Activated T-helper 1 cell treated with Interleukin-2 at 50 U/mL for 16 hours (primary cell): ENCODE data around the gene FMNL2.

Experiments used
- DNase-seq: peaks from one replicate; pipeline ENCODE4 v3.0.0-alpha.2; 2020; ENCODE audit warnings: low read depth

Gene FMNL2

DNA sequence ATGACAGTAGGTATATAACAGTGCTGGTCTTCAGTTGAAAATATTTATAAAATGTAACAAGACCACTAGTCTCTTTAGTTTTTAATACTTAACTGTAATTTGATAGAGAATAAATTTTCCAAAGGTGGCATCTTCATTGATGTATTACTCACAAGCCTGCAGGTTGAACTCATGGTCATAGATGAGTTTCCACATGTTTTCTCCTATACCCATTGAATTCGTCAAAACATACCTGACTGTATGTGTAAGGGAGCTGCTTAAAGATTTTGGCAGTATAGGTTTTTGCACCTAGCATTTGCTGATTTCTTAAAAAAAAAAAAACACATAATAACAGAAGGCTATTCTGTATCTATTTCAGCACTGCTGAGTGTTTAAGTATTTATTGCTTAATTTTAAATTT lies 112.9 kb downstream of the FMNL2 start:
- no peak for DNase-seq

DNA sequence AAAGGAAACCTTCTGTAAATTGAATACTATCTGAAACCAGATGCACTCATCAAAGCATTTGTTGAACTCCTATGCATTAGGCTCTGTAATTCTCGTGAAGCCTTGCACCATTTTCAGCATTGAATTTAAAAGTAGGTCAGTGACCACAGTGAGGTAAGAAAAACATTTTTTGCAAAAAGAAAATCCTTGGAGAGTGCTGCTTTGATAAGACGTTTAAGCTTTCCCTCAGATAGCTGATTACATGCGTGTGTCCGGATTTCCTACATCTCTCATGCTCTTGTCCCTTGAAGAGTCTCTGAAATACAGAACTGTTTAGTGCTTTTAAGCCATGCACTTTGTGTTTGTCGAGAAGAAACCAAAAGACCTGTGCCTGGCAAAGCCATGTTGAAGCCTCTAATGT lies 113.6 kb downstream of the FMNL2 start:
- DNase-seq = no peak

DNA sequence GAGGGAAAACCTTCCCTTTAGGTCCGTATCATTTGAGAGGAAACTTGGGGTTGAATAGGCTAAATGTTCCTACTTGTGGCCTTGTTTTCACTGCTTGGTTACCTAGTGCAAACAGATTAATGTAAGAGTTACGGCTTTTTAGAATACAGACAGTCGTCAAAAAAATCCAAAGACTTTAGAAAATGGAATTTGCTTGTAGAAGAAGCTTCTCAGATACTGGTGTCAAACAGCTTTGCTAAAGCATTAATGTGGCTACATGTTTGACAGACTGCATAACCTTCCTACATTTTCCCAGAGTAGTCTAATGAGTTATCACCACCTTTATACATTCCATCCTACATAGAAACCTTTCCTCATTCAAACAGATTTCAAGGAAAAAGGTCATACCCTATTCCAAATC lies 114.6 kb downstream of the FMNL2 start:
- no peak for DNase-seq

DNA sequence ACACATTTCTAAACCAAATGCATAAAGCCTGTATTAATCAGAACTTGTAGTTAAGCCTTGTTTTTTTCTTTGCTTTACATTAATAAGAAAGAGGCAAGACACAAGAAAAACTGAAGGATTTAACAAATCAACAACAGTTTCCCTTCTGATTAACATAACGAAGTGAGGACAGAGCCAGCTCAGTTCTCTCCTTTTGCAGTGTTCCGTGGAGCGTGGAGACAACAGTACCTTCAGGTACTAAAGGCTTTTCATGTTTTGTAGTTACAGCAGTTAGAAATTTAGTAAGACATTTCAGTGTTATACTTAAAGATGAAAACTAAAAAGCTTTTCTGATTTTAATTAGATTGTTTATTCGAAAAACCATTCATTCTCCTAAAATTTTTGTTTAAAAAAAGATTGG lies 115.2 kb downstream of the FMNL2 start:
- DNase-seq = no peak

- DNase-seq = no peak
These were observed 117.4 kb downstream of the FMNL2 start for GRCh38 chr2:152452256-152452973.

DNA sequence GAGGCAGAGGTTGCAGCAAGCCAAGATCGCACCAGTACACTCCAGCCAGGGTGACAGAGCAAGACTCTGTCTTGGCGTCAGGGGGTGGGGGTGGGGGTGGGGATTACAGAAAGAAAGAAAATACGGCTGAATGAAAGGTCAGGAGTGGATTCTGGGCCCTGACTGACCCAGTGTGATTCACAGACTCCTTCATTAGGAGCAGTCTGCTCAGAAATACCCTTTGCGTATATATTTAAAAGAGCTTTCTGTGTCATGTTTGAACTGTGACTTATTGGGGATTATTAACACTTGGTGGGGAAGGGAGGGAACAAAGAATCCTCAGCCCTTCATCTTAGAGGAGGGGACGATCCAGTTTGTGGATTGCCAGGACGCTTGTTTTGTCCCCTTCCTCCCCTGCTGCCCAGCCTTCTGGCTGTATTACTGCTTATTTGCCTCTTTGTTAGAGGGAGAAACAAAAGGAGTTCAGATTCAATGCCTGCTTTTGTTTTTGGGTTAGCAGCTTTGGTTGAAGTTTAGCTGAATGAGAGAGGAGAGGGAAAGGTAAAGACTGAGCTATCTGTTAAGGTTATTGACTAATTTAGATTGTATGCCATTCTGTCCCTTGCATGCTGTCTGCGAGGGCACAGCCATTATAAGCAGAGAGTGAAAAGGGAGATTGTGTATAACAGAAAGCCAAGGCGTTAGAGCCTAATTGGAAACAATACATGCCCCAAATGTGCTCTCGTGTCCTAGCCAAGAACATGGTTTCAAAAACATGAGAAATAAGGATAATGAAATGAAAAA lies 118.3 kb downstream of the FMNL2 start:
- DNase-seq = no peak

GRCh38 chr2:152454371-152454770 lies 119.4 kb downstream of the FMNL2 start:
- no peak for DNase-seq

DNA sequence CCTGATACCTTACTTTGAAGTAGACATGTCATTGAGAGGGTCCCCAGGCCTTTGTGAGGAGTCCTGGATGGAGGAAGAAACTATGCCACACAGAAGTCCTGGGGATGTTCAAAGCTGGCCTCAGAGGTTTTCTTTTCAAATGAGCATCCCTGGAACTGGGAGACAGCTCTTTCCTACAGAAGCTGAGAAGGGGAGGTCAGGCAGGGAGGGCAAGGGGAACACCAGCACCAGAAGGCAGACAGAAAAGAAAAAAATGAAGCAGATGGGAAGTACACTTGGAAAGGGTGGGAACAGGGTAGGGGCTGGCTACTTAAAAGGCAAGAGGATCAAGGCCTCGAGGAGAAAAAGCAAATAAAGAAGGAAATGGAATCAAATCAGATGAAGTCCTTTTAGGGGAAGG lies 120.0 kb downstream of the FMNL2 start:
- DNase-seq = no peak

GRCh38 chr2:152455738-152456137 lies 120.8 kb downstream of the FMNL2 start:
- no peak for DNase-seq

- no peak for DNase-seq
These were observed 121.3 kb downstream of the FMNL2 start for GRCh38 chr2:152456262-152456661.

DNA sequence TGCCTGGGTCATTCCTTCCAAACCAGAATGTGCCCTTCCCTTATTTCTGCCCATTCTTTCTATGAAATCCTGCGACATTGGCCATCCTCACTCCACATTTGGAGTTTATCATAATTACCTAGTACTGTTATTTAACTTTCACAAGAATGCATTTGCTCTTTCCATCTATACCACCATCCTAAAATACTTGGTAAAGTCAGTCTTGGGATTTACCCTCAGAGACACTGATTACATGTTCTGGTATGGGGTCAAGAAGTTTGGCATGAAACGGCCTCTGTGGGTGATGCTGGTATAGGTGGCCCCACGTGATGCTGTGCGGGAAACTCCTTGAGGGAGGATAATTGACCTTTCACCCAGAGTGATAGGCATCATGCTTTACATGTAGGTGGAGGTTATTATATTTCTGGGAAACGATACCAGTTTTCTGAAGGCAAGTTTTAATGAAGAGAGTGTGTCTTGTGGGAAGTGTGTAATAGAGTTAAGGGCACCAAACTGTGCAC lies 123.5 kb downstream of the FMNL2 start:
- no peak for DNase-seq

GRCh38 chr2:152459091-152459490 lies 124.1 kb downstream of the FMNL2 start:
- DNase-seq = no peak

DNA sequence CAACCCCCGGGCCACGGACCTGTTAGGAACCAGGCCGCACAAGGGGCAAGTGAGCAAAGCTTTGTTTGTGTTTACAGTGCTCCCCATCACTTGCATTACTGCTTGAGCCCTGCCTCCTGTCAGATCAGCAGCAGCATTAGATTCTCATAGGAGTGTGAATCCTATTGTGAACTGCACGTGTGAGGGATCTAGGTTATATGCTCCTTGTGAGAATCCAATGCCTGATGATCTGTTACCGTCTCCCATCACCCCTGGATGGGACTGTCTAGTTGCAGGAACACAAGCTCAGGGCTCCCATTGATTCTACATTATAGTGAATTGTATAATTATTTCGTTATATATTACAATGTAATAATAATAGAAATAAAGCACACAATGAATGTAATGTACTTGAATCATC lies 125.6 kb downstream of the FMNL2 start:
- DNase-seq = no peak

- DNase-seq = no peak
These were observed 127.1 kb downstream of the FMNL2 start for GRCh38 chr2:152462120-152462519.

GRCh38 chr2:152462779-152463178 lies 127.8 kb downstream of the FMNL2 start:
- DNase-seq = no peak

DNA sequence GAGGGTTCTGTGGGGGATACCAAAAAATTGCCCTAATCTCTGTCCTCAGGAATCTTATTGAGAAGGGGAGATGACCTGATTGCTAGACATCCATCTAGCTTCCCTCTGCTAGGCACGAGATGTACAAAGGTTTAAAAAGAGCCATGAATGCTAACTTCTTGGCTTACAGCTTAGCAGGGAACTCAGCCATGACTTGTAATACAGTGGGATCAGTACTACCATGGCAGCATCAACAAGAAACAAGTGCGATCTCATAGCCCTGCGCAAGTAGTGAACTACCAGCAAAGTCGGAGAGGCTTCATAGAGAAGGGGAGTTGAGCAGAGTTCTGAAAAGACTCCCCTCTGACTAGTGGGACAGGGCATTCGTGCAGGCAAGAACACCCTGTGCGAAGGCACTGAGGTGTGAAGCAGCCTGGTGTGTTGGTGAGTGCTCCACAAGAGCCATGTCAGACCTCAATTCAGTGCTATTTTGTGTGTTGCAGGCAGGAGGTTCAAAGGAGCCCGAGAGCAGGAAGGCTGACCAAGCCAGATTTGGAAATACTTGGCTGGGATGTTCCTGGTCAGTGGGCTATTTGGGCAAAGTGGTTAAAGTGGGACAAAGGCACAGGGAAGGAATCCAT lies 130.0 kb downstream of the FMNL2 start:
- DNase-seq = no peak

DNA sequence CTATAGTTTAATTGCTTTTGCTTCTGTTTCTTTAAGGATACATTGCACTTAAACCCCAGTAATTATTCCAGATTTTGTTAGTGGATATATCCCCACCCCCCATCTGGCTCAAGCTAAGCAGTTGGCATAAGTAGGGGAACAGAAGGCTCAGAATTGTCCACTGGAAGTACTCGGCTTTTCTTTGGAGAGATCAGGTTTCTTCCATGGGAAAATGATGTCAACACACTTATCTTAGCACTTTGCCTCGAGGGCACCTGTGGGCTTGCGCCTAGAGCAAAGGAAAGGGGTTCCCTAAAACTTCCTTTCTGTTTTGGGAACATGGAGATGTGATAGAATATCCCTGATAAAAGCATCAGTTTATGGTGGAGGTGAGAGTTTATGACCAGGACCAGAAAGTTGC lies 130.6 kb downstream of the FMNL2 start:
- DNase-seq = no peak

DNA sequence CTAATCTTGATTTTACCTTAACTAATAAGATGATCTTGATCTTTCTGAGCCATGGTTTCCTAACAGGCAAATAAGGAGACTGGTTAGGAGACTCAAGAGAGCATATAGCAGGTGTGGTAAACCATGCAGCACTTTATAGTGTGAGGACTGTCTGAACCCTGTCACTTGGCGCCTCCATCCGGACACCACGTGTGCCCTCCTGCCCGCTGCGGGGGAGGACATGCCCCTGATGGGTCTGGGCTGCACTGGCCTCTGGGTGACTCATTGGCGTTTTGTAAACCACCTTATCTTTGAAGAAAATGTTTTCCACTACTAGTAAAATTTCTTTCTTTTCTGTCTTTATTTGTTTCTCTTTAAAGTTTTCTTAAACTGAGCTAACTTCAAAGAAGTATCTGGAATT lies 131.1 kb downstream of the FMNL2 start:
- DNase-seq = no peak

DNA sequence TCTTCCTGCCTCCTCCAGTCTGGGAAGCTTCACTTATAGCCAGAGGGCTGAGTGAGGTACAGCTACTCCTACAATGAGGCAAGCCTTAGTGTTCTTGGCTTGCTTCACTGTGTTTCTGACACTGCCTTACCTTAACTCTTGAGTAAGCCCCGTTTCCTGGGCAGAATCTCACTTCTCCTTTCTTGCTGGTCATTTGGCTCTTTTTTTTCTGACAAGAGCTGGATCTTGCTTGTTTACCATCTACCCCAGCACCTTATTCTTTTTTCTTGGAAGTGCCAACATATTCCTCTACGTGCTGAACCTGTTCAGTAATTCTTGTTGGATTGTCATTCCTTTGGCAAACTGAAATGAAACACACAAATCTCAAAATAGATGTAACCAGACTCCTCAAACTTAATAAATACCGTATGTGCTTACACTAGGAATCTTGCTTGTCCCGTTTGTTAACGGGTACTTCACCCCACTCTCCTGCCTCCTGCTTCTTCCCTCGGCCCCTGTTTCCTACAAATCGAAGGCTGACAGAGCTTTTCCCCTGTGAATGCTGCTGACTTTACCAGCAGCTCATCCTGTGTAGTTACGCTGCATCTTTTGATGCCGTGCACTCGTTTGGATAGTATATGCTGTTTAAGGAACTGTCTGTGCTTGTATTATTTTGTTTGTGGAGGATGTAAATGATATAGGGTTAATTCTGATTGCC lies 132.2 kb downstream of the FMNL2 start:
- no peak for DNase-seq

DNA sequence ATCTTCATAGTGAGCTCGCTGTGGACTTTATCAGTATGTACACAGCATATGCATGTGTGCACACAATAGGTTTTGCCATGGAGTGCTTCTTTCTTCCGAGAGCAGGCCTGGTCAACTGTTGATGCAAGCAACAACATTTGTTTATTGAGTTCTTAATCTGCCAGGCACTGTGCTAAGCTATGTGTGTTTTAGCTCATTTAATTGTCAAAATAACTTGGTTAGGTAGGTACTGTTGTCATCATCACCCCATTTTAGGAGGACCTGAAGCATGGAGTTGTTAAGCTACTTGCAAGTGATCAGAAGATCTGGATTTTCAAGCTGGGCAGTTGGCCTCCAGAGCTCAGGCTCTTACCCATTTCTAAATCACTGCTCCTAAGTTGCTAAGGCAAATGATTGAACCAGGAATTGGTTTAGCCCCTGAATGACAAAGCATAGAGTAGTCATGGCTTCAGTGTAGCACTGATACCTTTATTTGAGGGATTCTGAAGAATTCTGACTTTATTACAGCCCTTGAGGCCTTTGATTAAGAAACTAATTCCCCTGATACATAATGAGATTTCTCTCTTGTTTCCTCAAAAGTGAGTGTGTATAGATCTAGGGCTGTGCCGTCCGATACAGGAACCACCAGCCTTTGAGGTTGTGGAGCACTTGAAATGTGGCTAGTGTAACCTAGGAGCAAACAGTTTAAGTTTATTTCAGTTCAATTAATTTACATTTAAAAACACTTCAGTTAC lies 132.9 kb downstream of the FMNL2 start:
- no peak for DNase-seq

DNA sequence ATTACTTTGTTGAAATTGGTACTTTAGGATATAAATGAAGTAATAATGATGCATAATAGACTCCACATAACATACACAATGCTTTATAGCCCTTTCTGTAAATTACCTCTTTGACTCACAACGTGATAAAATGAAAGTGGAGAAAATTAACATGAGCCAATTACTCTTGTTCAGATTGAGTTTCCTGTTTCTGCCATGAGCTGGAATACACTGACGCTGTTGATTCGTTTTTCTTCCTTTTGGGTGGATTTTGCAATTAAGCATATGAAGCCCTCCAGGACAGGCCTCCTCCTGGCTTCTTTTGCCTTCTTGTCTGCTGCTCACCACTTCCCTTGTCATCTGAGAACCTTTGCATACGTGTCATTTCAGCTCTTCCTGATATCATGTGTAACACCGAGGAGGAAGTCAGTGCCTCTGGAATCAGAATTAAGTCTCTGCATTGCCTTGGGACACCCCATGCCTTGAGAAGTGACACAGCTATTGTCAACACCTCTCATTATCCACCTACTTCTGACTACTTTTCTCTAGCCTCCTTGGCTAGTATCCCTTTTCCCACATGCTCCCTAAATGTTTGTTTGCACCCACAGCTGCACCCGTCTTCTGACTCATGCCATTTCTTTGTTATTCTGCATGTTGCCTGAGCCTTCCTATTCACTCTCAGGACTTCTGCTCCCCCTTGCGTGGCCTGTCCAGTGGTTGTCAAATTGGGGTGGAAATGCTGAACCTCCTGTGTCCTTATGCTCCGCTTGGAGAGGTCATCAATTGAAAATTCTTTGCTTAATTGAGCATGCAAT lies 134.1 kb downstream of the FMNL2 start:
- no peak for DNase-seq
